H1 (cell line): Measurements from ENCODE around the gene PRKAB1. TPM values are rescaled to one million over a fixed set of nuclear protein-coding genes. Genes with fewer than 3 reads are reported as not detected.

Experiments
- CHD1 ChIP-seq: IDR thresholded peaks from 2 replicates; pipeline ENCODE4 v1.6.1; 2012; ENCODE audit warnings: low read depth, low read length, improper control_type of control experiment
- CHD2 ChIP-seq: IDR thresholded peaks from 2 replicates; pipeline ENCODE4 v1.6.1; 2012; ENCODE audit warnings: low read length, improper control_type of control experiment
- CHD7 ChIP-seq: fragments of 300-600 bp; sonication (generic); IDR thresholded peaks from 2 replicates; pipeline ENCODE4 v1.7.1; 2012; ENCODE audit warnings: low read length, moderate library complexity, mild to moderate bottlenecking, inconsistent platforms; ENCODE audit not compliant: insufficient replicate concordance
- GTF2F1 ChIP-seq: IDR thresholded peaks from 2 replicates; pipeline ENCODE4 v1.6.1; 2012; ENCODE audit warnings: low read depth, low read length, improper control_type of control experiment, borderline replicate concordance
- JUND ChIP-seq: IDR thresholded peaks from 2 replicates; pipeline ENCODE4 v1.6.1; 2011; ENCODE audit warnings: mild to moderate bottlenecking, improper control_type of control experiment, low read length
- RFX5 ChIP-seq: IDR thresholded peaks from 2 replicates; pipeline ENCODE4 v1.6.1; 2011; ENCODE audit warnings: low read depth, low read length, improper control_type of control experiment, borderline replicate concordance
- SIX5 ChIP-seq: IDR thresholded peaks from 2 replicates; pipeline ENCODE4 v1.6.1; 2011; ENCODE audit warnings: mild to moderate bottlenecking, low read depth, low read length
- SP2 ChIP-seq: IDR thresholded peaks from 2 replicates; pipeline ENCODE4 v1.6.1; 2012; ENCODE audit warnings: mild to moderate bottlenecking, low read length, inconsistent platforms
- SP4 ChIP-seq: IDR thresholded peaks from 2 replicates; pipeline ENCODE4 v1.6.1; 2012; ENCODE audit warnings: low read length, inconsistent platforms
- polyA plus RNA-seq, 7 experiments: library from polyadenylated mRNA; depleted of rRNA in 3 of 7; stranded (reverse) in 5 of 7; unstranded in 2 of 7; fragments of >200 nt in 5 of 7; fragments of 200-250 nt in 2 of 7; gene quantifications; 1 replicate in 5 of 7; 2 replicates in 1 of 7; 4 replicates in 1 of 7; pipeline versions ENCODE4 v1.2.1 to v1.2.3, GENCODE V29; 2011 to 2013; ENCODE audit warnings: missing spikeins in 2 of 7, mixed read lengths in 2 of 7
- total RNA-seq: library from RNA; stranded (reverse); fragmentation: NEBNext Ultra II Directional; extraction: Animal tissue kit (Norgen Biotek cat#: 25700); gene quantifications from 2 replicates; pipeline ENCODE4 v1.2.1, GENCODE V29; 2021

PRKAB1 gene
- total and polyA plus RNA-seq, 2 of the 8 experiments (the other 6 are each of a cell fraction or from before 2014, with no cell fraction given): 24.0 to 32.1 TPM

- TF ChIP-seq SP2 (no peak), GTF2F1 (no peak), CHD7 (no peak), CHD2 (no peak), RFX5 (no peak), SP4 (no peak), CHD1 (no peak), SIX5 (no peak), JUND (no peak)
- TF ChIP-seq, all 59 proteins: peak for 0
Observed at GRCh38 chr12:119727600-119728443, 59.9 kb downstream of the PRKAB1 start (continued).
